Panc1 (cell line): Measurements from ENCODE around the gene WASF3. TPM values are rescaled to one million over a fixed set of nuclear protein-coding genes. Genes with fewer than 3 reads are reported as not detected.

Source experiments
- ATAC-seq: fragments of 200-7000 bp; cut with Tn5 transposase; 2 replicates; pipeline ENCODE4 v1.9.1; 2020; ENCODE audit warnings: mild to moderate bottlenecking, moderate library complexity
- BruUV-seq: library from RNA; stranded (reverse); fragments of 400-500 nt; replicated peaks from 2 replicates; lab custom pipeline; 2021; lab: Mats Ljungman, UMichigan
- CTCF ChIA-PET: fragments of 300-600 bp; sonication (Branson Sonifier 250); formaldehyde crosslinking; loops from one replicate; lab custom pipeline; 2022; ENCODE audit warnings: antibody characterized with exemption; lab: Charles Lee
- POLR2A ChIA-PET: fragments of 300-600 bp; sonication (Branson Sonifier 250); formaldehyde crosslinking; loops from one replicate; lab custom pipeline; 2022; ENCODE audit warnings: antibody characterized with exemption; lab: Charles Lee
- DNase-seq: peaks from one replicate; pipeline ENCODE4 v3.0.0-alpha.2; 2010; ENCODE audit warnings: low read depth, low spot score
- H3K27ac ChIP-seq: 2 replicates; pipeline ENCODE4 v1.5.1; 2011; ENCODE audit warnings: mild to moderate bottlenecking, low read length, inconsistent platforms
- H3K27me3 ChIP-seq: fragments of 200-500 bp; sonication (Bioruptor generic); 2 replicates; pipeline ENCODE4 v1.6.0; 2014; ENCODE audit warnings: low read length, inconsistent platforms; ENCODE audit not compliant: control insufficient read depth, insufficient read depth
- H3K36me3 ChIP-seq: fragments of 200-500 bp; sonication (Bioruptor generic); 2 replicates; pipeline ENCODE4 v1.5.1; 2014; ENCODE audit warnings: inconsistent platforms, mild to moderate bottlenecking, low read length, moderate library complexity; ENCODE audit not compliant: control insufficient read depth, insufficient read depth
- H3K4me1 ChIP-seq: 2 replicates; pipeline ENCODE4 v1.5.1; 2011; ENCODE audit warnings: inconsistent platforms, mild to moderate bottlenecking, low read length, moderate library complexity; ENCODE audit not compliant: control insufficient read depth, insufficient read depth
- H3K4me3 ChIP-seq, 2 experiments: 2 replicates each; pipeline ENCODE4 v1.5.1; 2011 to 2012; ENCODE audit warnings: low read depth in 2 of 2, low read length in 2 of 2, mild to moderate bottlenecking in 2 of 2, inconsistent platforms in 1 of 2, moderate library complexity in 1 of 2
- H3K9me3 ChIP-seq: fragments of 200-500 bp; sonication (Bioruptor generic); 2 replicates; pipeline ENCODE4 v1.5.1; 2014; ENCODE audit warnings: low read depth, mild to moderate bottlenecking, inconsistent platforms, low read length, moderate library complexity; ENCODE audit not compliant: control insufficient read depth, insufficient read depth
- CTCF ChIP-seq: fragments of 450-650 bp; IDR thresholded peaks from 2 replicates; pipeline ENCODE4 v1.5.1; 2017; ENCODE audit warnings: mild to moderate bottlenecking
- POLR2AphosphoS5 ChIP-seq: IDR thresholded peaks from 2 replicates; pipeline ENCODE4 v1.6.1; 2012; ENCODE audit warnings: mild to moderate bottlenecking, low read depth, low read length, moderate library complexity
- REST ChIP-seq, 2 experiments: IDR thresholded peaks; 2 replicates each; pipeline ENCODE4 v1.6.1; 2011 to 2012; ENCODE audit warnings: low read depth in 2 of 2, control low read depth in 1 of 2, low read length in 1 of 2, mild to moderate bottlenecking in 1 of 2, moderate library complexity in 1 of 2; ENCODE audit not compliant: insufficient read depth in 1 of 2
- SIN3A ChIP-seq: IDR thresholded peaks from 2 replicates; pipeline ENCODE4 v1.6.1; 2012; ENCODE audit warnings: low read depth, mild to moderate bottlenecking, low read length, moderate library complexity, borderline replicate concordance; ENCODE audit not compliant: insufficient read depth
- TCF7L2 ChIP-seq: IDR thresholded peaks from 2 replicates; pipeline ENCODE4 v1.6.1; 2011; ENCODE audit warnings: mild to moderate bottlenecking, low read depth, low read length, inconsistent platforms
- in situ Hi-C: cut with HindIII; loops from 2 replicates; pipeline ENCODE4 v1.10.0; 2016; ENCODE audit warnings: low sequenced_read_pairs, low pct_unique_long_range_greater_than_20kb
- intact Hi-C: fragments of 100-400 bp; cut with micrococcal nuclease; formaldehyde crosslinking; loops from one replicate; pipeline ENCODE4 v1.10.0; 2022; ENCODE audit not compliant: unreplicated experiment
- total RNA-seq: library from RNA; stranded (reverse); gene quantifications from one replicate; pipeline ENCODE4 v1.2.1, GENCODE V29; 2021; ENCODE audit not compliant: unreplicated experiment

The WASF3 gene
- total RNA-seq, 1 experiment from 2014 or later = 20.2 TPM

- CTCF ChIA-PET = no interaction called here
- Histone ChIP-seq H3K27ac (no peak overlapping the region), H3K36me3 (no peaks in the 10 kb centered on the region), H3K27me3 (no peaks in the 10 kb centered on the region), H3K4me3 (no peak overlapping the region), H3K4me1 (no peaks in the 10 kb centered on the region), H3K9me3 (no peaks in the 10 kb centered on the region)
- intact Hi-C loops (no loop called here), in situ Hi-C loops (no loop called here)
- no TSS peak for BruUV-seq
- DNase-seq = no peak
- TF ChIP-seq REST (IDR thresholded peaks at IDR 0.05; ENCODE audit: insufficient read depth in 1 of 2, low read depth in 2 of 2, low read length in 1 of 2) = no peak
- TF ChIP-seq CTCF = no peak
- TF ChIP-seq POLR2AphosphoS5 = no peak
- no peak for TF ChIP-seq SIN3A
- TF ChIP-seq TCF7L2 = no peak
- no peak for ATAC-seq
- POLR2A ChIA-PET = no interaction called here
These were observed 12.8 kb upstream of the WASF3 start for GRCh38 chr13:26544707-26545106.

- intact Hi-C loops (no loop called here), in situ Hi-C loops (no loop called here)
- TF ChIP-seq POLR2AphosphoS5 (no peak), SIN3A (no peak), TCF7L2 (no peak), CTCF (no peak), REST (IDR thresholded peaks at IDR 0.05; ENCODE audit: insufficient read depth in 1 of 2, low read depth in 2 of 2, low read length in 1 of 2) (no peak)
- Histone ChIP-seq H3K4me1 (no peaks in the 10 kb centered on the region), H3K27ac (no peak overlapping the region), H3K27me3 (no peaks in the 10 kb centered on the region), H3K36me3 (no peaks in the 10 kb centered on the region), H3K9me3 (no peaks in the 10 kb centered on the region), H3K4me3 (no peak overlapping the region)
- BruUV-seq = no TSS peak
- DNase-seq = no peak
- POLR2A ChIA-PET = no interaction called here
- ATAC-seq = no peak
- CTCF ChIA-PET = no interaction called here
These were observed 9.2 kb upstream of the WASF3 start for GRCh38 chr13:26548205-26548765.
